ENCODE results near the gene SERPINE1.
A peak's percentile ranks its signal among the peaks of the same experiment; 100 is the strongest.

SERPINE1 gene

DNA sequence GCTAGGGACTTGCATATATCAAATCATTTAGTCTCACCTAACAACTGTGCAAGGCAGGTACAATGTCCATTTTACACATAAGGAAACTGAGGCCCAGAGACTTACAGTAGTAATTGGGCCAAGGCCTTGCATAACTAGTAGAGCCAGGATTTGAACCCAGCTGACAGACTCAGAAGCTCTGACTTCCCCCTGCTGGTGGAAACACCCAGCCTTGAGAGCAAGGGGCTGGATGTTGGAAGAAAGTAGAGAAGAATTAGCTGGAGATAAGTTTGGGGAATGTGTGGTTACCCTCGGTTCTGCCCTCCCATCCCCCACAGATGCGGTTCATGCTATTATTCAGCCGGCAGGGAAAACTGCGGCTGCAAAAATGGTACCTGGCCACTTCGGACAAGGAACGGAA lies 29.4 kb downstream of the SERPINE1 start:
- no peak for DNase-seq (ENCODE audit: low read depth, low spot score)
- no peaks in the 10 kb centered on the region for H3K9me3 ChIP-seq (ENCODE audit: control insufficient read depth, insufficient read depth, low read length)
- peaks cover 13% of the 10 kb centered on the region for H3K4me1 ChIP-seq (ENCODE audit: control insufficient read depth, insufficient read depth, low read length)
- 0 out of 2 replicates have a peak, but pooled peaks cover 7% of the 10 kb centered on the region for H3K36me3 ChIP-seq (ENCODE audit: control insufficient read depth, insufficient read depth, low read length)
- no peak overlapping the region for H3K4me3 ChIP-seq (ENCODE audit: low read length)
- WGBS (ENCODE audit: insufficient coverage, insufficient read length) = no CpG with 5 or more reads among the region's 6 CpGs
- H3K27ac ChIP-seq (ENCODE audit: low read length) = no peak overlapping the region
- H3K27me3 ChIP-seq (ENCODE audit: control insufficient read depth, insufficient read depth, low read length) = no peaks in the 10 kb centered on the region

GRCh38 chr7:101156866-101157589 lies 30.1 kb downstream of the SERPINE1 start:
- Histone ChIP-seq H3K4me1 (ENCODE audit: control insufficient read depth, insufficient read depth, low read length) (peaks cover 13% of the 10 kb centered on the region), H3K27me3 (ENCODE audit: control insufficient read depth, insufficient read depth, low read length) (no peaks in the 10 kb centered on the region), H3K27ac (ENCODE audit: low read length) (no peak overlapping the region), H3K36me3 (ENCODE audit: control insufficient read depth, insufficient read depth, low read length) (0 out of 2 replicates have a peak, but pooled peaks cover 7% of the 10 kb centered on the region), H3K4me3 (ENCODE audit: low read length) (no peak overlapping the region), H3K9me3 (ENCODE audit: control insufficient read depth, insufficient read depth, low read length) (no peaks in the 10 kb centered on the region)
- WGBS (ENCODE audit: insufficient coverage, insufficient read length) = no CpG with 5 or more reads among the region's 14 CpGs
- DNase-seq (ENCODE audit: low read depth, low spot score) = no peak

- H3K27ac ChIP-seq (ENCODE audit: low read length) = no peak overlapping the region
- WGBS (ENCODE audit: insufficient coverage, insufficient read length) = no CpG with 5 or more reads among the region's 31 CpGs
- H3K27me3 ChIP-seq (ENCODE audit: control insufficient read depth, insufficient read depth, low read length) = peaks cover 2% of the 10 kb centered on the region; the same call in 1 of the 2 replicates
- H3K9me3 ChIP-seq (ENCODE audit: control insufficient read depth, insufficient read depth, low read length) = no peaks in the 10 kb centered on the region
- no peak for DNase-seq (ENCODE audit: low read depth, low spot score)
- peaks cover 13% of the 10 kb centered on the region for H3K4me1 ChIP-seq (ENCODE audit: control insufficient read depth, insufficient read depth, low read length)
- H3K4me3 ChIP-seq (ENCODE audit: low read length) = no peak overlapping the region
- H3K36me3 ChIP-seq (ENCODE audit: control insufficient read depth, insufficient read depth, low read length) = 0 out of 2 replicates have a peak, but pooled peaks cover 7% of the 10 kb centered on the region
Observed at GRCh38 chr7:101159696-101160674, 33.1 kb downstream of the SERPINE1 start.

DNA sequence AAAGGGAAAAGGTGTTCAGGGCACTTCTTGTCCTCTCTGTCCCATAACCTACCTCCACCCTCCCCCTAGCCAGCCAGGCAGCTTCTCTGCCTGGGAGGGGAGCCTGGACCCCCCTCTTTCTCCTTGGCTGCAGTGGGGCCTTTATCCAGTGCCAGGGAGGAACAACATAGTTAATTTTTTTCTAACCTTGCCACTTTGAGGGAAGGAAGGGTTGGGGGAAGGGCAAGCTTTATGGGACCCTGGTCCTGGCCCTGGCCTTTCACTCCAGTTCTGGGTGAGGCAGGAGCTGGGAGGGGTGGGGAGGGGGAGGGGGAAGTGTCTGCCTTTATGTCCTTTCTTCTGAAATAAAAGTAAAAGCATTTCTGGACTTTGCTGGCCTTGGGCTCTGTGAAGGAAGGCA lies 34.0 kb downstream of the SERPINE1 start:
- Histone ChIP-seq H3K4me1 (ENCODE audit: control insufficient read depth, insufficient read depth, low read length) (peaks cover 12% of the 10 kb centered on the region; the same call in 1 of the 2 replicates), H3K9me3 (ENCODE audit: control insufficient read depth, insufficient read depth, low read length) (no peaks in the 10 kb centered on the region), H3K27me3 (ENCODE audit: control insufficient read depth, insufficient read depth, low read length) (peaks cover 2% of the 10 kb centered on the region; the same call in 1 of the 2 replicates), H3K27ac (ENCODE audit: low read length) (no peak overlapping the region), H3K4me3 (ENCODE audit: low read length) (no peak overlapping the region), H3K36me3 (ENCODE audit: control insufficient read depth, insufficient read depth, low read length) (0 out of 2 replicates have a peak, but pooled peaks cover 7% of the 10 kb centered on the region)
- DNase-seq (ENCODE audit: low read depth, low spot score) = no peak

GRCh38 chr7:101161692-101162471 lies 35.0 kb downstream of the SERPINE1 start:
- 0 out of 2 replicates have a peak, but pooled peaks cover 7% of the 10 kb centered on the region for H3K36me3 ChIP-seq (ENCODE audit: control insufficient read depth, insufficient read depth, low read length)
- no peak overlapping the region for H3K27ac ChIP-seq (ENCODE audit: low read length)
- H3K9me3 ChIP-seq (ENCODE audit: control insufficient read depth, insufficient read depth, low read length) = no peaks in the 10 kb centered on the region
- H3K27me3 ChIP-seq (ENCODE audit: control insufficient read depth, insufficient read depth, low read length) = peaks cover 2% of the 10 kb centered on the region; the same call in 1 of the 2 replicates
- peaks cover 9% of the 10 kb centered on the region; the same call in 1 of the 2 replicates for H3K4me1 ChIP-seq (ENCODE audit: control insufficient read depth, insufficient read depth, low read length)
- H3K4me3 ChIP-seq (ENCODE audit: low read length) = no peak overlapping the region; the same call in 1 of the 2 replicates
- DNase-seq (ENCODE audit: low read depth, low spot score) = no peak
- no CpG with 5 or more reads among the region's 17 CpGs for WGBS (ENCODE audit: insufficient coverage, insufficient read length)

DNA sequence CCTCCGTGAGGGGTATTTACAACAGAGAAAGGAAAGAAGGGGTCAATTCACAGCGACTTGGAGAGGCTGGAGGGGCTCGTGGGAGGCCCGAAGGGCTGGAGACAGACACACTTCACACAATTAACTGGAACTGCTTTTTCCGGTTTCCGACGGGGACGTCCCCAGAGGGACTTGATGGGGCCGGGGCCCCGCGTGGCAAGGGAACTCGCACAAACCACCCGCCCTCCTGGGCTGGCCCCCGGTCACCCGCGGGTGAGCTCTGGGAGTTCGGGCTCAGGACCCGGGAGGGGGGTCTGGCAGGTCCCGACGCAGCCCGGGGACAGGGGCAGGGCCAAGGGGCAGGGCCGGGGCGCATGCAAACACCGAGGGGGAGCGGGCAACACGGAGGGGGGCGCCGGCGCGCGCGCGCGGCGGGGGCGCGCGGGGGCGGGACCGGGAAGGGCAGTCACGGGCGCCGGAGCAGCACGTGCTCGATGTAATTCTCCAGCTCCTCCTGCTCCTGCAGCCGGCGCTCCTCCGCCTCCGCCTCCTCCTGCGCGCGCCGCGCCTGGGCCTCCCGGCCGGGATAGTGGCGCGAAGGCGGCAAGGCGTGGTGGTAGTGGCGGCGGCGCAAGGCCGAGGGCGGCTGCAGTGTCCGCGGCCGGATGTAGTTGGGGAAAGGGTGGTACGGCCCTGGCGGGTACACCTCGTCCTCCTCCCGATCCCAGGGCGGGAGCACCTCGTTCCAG lies 35.8 kb downstream of the SERPINE1 start:
- WGBS (ENCODE audit: insufficient coverage, insufficient read length) = no CpG with 5 or more reads among the region's 74 CpGs
- Histone ChIP-seq H3K4me3 (ENCODE audit: low read length) (peak overlapping the region; percentile 55), H3K4me1 (ENCODE audit: control insufficient read depth, insufficient read depth, low read length) (peaks cover 11% of the 10 kb centered on the region; the same call in 1 of the 2 replicates), H3K36me3 (ENCODE audit: control insufficient read depth, insufficient read depth, low read length) (0 out of 2 replicates have a peak, but pooled peaks cover 7% of the 10 kb centered on the region), H3K27me3 (ENCODE audit: control insufficient read depth, insufficient read depth, low read length) (peaks cover 2% of the 10 kb centered on the region; the same call in 1 of the 2 replicates), H3K27ac (ENCODE audit: low read length) (no peak overlapping the region), H3K9me3 (ENCODE audit: control insufficient read depth, insufficient read depth, low read length) (no peaks in the 10 kb centered on the region)
- no peak for DNase-seq (ENCODE audit: low read depth, low spot score)

GRCh38 chr7:101163279-101164070 lies 36.6 kb downstream of the SERPINE1 start:
- Histone ChIP-seq H3K27me3 (ENCODE audit: control insufficient read depth, insufficient read depth, low read length) (peaks cover 8% of the 10 kb centered on the region; the same call in 1 of the 2 replicates), H3K9me3 (ENCODE audit: control insufficient read depth, insufficient read depth, low read length) (no peaks in the 10 kb centered on the region), H3K27ac (ENCODE audit: low read length) (no peak overlapping the region), H3K4me3 (ENCODE audit: low read length) (peak overlapping the region; percentile 55; the same call in 1 of the 2 replicates), H3K4me1 (ENCODE audit: control insufficient read depth, insufficient read depth, low read length) (peaks cover 15% of the 10 kb centered on the region; the same call in 1 of the 2 replicates), H3K36me3 (ENCODE audit: control insufficient read depth, insufficient read depth, low read length) (0 out of 2 replicates have a peak, but pooled peaks cover 4% of the 10 kb centered on the region)
- DNase-seq (ENCODE audit: low read depth, low spot score) = no peak
- no CpG with 5 or more reads among the region's 92 CpGs for WGBS (ENCODE audit: insufficient coverage, insufficient read length)

GRCh38 chr7:101164071-101164840 lies 37.4 kb downstream of the SERPINE1 start:
- no CpG with 5 or more reads among the region's 75 CpGs for WGBS (ENCODE audit: insufficient coverage, insufficient read length)
- Histone ChIP-seq H3K27me3 (ENCODE audit: control insufficient read depth, insufficient read depth, low read length) (peaks cover 12% of the 10 kb centered on the region), H3K4me1 (ENCODE audit: control insufficient read depth, insufficient read depth, low read length) (peaks cover 18% of the 10 kb centered on the region; the same call in 1 of the 2 replicates)

More at GRCh38 chr7:101164071-101164840, 37.4 kb downstream of the SERPINE1 start:
- Histone ChIP-seq H3K36me3 (ENCODE audit: control insufficient read depth, insufficient read depth, low read length) (0 out of 2 replicates have a peak, but pooled peaks cover 4% of the 10 kb centered on the region), H3K27ac (ENCODE audit: low read length) (no peak overlapping the region), H3K9me3 (ENCODE audit: control insufficient read depth, insufficient read depth, low read length) (no peaks in the 10 kb centered on the region), H3K4me3 (ENCODE audit: low read length) (peak overlapping the region; percentile 17; the same call in 1 of the 2 replicates)
- DNase-seq (ENCODE audit: low read depth, low spot score) = no peak
